ENCODE measurements around the gene MRPS11. TPM values are rescaled to one million over a fixed set of nuclear protein-coding genes. Genes with fewer than 3 reads are reported as not detected.

The MRPS11 gene
- 23.3 and 40.4 TPM in 2 replicates for total RNA-seq

GRCh38 chr15:88467073-88467934 is at the start of gene MRPS11, which contains the start of gene MRPL46:
MRPS11 (plus strand) TSS chr15:88467708; CDS start chr15:88467718, 10 bp downstream.
MRPL46 (minus strand) TSS chr15:88467388; CDS start chr15:88467377, 11 bp downstream.

Other genes starting within 250 kb of the MRPS11 start
- gene NTRK3, start 211.0 kb upstream of the MRPS11 start, total RNA-seq = under 0.01 and 0.17 TPM in 2 replicates
- 11.6 and 19.3 TPM in 2 replicates for gene MRPL46, start 320 bp upstream of the MRPS11 start, total RNA-seq
- 6.6 and 8.1 TPM in 2 replicates for gene DET1, start 79.0 kb downstream of the MRPS11 start, total RNA-seq
- 42.6 and 76.3 TPM in 2 replicates for gene AEN, start 153.6 kb downstream of the MRPS11 start, total RNA-seq
- 2.5 and 4.8 TPM in 2 replicates for gene ISG20, start 171.3 kb downstream of the MRPS11 start, total RNA-seq